ENCODE results near the gene EPAS1.
A peak's percentile ranks its signal among the peaks of the same experiment; 100 is the strongest.

Gene EPAS1

GRCh38 chr2:46360303-46360702 is 63.1 kb downstream of the EPAS1 start:
- FAIRE-seq (no peak), DNase-seq (ENCODE audit: insufficient read length, low spot score) (no peak)

DNA sequence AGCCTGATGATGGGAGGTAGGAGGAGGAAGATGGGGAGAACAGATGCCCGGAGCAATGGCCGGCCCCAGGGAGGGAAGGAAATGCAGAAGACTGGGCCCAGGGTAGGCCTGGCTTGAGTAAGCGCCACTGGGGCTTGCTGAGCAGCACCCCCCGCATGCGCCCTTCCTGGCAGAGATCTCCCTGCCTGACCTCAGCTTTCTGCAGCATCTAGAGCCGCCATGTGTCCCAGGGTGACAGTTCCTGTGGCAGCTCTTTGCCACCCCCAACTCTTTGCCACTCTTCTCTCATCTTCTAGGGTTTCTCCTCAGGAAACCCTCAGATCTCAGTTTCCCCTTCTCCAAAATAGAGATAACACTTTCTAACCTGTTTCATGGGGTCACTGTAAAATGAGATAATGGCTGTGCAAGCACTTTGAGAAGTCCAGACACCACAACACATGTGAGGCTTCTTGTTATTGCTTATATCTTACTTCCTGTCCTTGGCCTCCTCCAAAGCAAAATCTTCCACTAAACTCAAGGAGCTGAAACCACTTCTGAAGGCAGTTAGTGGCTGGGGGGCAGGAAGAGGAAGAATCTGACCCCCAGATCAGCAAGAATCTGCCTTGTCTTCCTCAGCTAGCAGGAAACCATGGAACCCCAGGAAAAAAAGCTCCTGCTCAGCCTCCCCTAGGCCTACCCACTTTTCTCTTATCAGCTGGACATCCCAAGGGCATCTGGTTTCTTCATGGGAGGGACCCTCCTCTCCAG is 64.9 kb downstream of the EPAS1 start:
- no peak for FAIRE-seq

DNA sequence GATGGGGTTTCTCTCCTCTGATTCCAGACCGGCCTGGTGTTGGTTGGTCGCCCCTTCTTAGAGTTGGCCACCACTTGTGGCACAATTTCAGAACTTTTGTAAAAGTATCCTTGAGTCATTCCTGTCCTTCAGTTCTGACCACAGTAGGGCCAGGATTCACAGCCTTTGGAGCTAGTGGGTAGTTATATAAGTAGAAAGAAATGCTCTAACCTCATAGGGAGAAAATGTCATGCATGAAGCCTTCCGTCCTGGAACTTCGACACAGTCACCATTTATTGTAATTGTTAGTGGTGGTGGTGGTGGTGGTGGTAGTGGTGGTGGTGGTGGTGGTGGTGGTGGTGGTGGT is 65.4 kb downstream of the EPAS1 start:
- no peak for DNase-seq (ENCODE audit: insufficient read length, low spot score)
- FAIRE-seq, result no peak

More for the DNA sequence above, 64.9 kb downstream of the EPAS1 start:
- DNase-seq (ENCODE audit: insufficient read length, low spot score), result no peak

DNA sequence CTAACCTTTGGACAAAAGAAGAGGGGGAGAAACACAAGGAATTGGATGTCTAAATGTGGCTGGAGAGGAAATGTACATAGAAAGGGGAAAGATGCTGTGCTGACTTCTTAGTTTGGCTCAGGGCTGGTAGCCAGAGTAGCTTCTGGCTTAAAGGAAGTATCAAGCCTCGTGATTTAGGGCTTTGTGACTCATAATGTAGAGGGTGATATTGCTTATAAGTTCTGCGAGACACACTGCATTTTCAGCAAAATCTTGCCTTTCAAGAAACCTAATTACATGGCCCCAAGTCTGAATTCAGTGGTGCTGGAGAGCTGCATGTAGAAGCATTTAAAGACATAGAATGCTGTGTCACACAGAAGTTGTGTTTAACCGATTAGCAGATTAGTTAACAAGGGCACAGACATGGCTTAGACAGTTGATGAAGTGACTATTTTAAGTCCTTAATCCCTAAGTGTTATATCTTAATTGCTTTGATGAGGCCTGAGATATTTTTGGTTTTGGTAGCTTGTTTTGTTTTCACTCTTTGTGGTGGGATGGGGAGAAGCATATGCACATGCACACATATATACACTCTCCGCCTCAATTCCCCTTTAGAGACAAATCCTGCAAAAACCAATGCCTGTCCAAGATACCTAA is 66.4 kb downstream of the EPAS1 start:
- DNase-seq (ENCODE audit: insufficient read length, low spot score), result no peak
- no peak for FAIRE-seq

- FAIRE-seq (peak; percentile 63), DNase-seq (ENCODE audit: insufficient read length, low spot score) (peak; percentile 37)
Observed at GRCh38 chr2:46364797-46365457, 67.7 kb downstream of the EPAS1 start.

DNA sequence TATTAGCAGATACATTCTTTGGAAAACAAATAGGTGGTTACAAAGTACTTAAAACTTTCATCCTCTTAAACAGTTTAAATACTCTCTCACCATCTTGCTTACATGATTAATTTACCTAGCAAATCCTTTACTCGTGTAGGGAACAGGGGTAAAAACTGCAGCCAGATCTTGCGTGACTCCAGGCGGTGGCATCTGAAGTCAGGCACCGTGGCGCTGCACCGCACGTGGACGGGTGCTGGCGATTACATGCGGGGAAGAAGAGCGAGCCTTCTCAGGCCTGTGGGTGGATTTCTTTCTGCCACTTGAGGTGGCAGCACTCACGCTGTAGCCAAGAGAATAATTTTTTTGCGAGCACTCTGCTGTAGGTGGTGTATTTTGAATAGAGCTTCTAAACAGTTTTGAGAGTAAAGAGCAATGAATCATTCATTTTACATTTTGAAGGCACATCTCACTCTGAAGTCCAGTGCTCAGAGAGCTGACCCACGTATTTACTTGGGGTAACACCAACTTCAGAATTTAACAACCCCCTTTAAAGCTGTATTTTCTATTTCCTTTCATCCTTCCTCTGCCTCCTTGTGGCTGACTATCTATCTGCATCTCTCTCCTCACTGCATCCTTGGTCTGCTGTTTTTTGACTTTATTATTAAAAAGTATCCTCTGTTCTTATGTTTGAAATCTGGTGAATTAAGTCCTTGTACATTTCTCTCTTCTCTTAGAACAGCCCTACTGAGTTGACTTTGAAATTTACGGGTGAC is 68.9 kb downstream of the EPAS1 start:
- DNase-seq (ENCODE audit: insufficient read length, low spot score) (no peak), FAIRE-seq (no peak)

DNA sequence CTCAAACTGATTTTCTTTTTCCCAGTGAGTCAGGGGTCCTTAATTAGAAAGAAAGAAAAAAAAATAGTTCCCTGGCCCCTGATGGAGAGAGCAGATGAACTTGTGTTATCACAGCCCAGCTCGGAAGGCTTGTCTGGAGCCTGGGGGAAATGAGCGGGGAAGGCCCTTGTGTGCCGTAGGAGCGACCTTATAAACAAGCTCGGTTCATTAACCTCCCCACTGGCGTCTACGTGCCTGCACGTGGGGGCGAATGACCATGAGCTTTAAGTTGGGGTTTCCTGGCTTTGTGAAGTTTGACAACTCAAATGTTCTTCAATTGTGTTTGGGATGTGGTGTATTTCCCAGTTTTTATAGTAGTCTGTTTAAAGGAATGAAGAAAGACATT is 69.5 kb downstream of the EPAS1 start:
- FAIRE-seq, result no peak

DNA sequence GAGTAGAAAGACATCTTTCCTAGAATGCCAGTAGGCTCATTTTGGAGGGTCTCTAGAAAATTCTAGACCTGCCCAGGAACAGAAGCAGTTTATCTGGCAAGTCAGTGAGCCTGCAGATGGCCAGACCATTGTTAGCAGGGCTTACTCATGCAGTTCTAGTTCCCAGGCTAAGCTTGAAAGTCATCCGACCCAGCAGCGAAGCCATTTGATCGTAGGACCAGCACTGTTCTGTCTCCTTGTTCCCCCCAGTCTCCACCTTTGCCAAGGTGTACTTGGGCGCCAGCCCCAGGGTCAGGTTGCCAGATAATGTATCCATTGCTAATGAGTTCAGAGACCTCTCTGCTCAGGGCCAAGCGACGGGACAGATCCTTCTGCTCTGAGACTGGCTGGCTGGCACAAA is 70.1 kb downstream of the EPAS1 start:
- DNase-seq (ENCODE audit: insufficient read length, low spot score) (no peak), FAIRE-seq (no peak)

More for the DNA sequence above, 69.5 kb downstream of the EPAS1 start:
- DNase-seq (ENCODE audit: insufficient read length, low spot score), result no peak

DNA sequence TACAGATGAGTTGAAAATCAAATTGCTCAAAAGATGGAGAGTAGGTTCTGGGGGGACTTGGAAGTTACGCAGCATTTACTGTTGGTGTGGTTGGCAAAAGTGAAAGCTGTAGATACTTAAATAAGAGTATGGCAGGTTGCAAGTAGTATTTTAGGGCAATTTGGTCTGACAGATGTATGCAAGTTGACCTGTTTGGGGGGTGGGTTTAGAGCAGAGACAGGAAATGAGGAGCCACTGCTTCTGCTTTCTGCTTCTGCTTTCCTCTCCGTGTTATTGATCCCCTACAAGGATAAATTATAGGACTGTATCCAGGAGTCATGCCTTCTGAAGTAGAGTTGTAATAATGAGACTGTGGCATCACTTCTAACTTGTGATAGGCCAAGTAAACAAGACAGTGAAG is 71.2 kb downstream of the EPAS1 start:
- DNase-seq (ENCODE audit: insufficient read length, low spot score), result no peak
- FAIRE-seq, result no peak

GRCh38 chr2:46369783-46370182 is 72.6 kb downstream of the EPAS1 start:
- no peak for DNase-seq (ENCODE audit: insufficient read length, low spot score)
- FAIRE-seq, result no peak

- FAIRE-seq, result no peak
- no peak for DNase-seq (ENCODE audit: insufficient read length, low spot score)
Observed at GRCh38 chr2:46371854-46372253, 74.6 kb downstream of the EPAS1 start.

DNA sequence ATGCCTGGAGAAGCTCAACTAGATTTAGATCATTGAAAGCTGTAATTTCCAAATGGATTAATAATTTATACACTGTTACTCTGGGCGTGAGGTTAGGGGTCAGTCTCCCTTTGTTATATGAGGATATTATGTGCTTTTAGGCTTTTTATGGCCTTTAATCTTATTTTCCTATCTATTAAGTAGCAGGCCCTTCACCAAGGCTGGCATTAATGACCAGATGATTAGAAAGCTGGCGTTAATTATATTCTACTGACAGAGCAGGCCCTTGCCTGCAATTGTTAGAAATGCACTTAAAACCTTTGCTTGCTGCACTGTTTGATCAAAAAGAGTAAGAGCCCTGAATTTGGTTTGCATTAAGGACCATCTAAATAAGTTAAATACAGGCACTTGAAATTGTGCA is 75.3 kb downstream of the EPAS1 start:
- no peak for DNase-seq (ENCODE audit: insufficient read length, low spot score)
- no peak for FAIRE-seq

GRCh38 chr2:46373238-46373637 is 76.0 kb downstream of the EPAS1 start:
- no peak for FAIRE-seq
- DNase-seq (ENCODE audit: insufficient read length, low spot score), result no peak

DNA sequence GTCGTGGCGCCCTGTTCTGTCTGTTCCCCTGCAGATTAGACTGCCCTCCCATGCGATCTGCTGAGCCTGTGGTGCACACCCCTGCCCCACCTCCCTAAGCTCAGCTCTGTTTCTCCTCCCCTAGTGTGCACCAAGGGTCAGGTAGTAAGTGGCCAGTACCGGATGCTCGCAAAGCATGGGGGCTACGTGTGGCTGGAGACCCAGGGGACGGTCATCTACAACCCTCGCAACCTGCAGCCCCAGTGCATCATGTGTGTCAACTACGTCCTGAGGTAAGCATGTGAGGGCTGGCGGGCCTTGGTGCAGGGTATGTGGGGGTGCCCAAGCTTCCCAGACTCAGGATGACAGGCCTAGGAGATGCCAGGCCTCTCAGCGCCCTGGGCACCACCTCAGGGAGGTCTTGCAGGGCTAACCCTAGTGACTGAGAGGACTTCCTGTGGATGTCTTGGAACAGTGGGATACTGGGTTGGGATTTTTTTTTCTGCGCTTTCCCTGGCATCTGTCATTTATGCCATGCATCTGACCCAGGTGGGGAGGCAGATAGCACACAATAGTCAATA is 78.4 kb downstream of the EPAS1 start:
- FAIRE-seq, result no peak
- DNase-seq (ENCODE audit: insufficient read length, low spot score), result no peak

DNA sequence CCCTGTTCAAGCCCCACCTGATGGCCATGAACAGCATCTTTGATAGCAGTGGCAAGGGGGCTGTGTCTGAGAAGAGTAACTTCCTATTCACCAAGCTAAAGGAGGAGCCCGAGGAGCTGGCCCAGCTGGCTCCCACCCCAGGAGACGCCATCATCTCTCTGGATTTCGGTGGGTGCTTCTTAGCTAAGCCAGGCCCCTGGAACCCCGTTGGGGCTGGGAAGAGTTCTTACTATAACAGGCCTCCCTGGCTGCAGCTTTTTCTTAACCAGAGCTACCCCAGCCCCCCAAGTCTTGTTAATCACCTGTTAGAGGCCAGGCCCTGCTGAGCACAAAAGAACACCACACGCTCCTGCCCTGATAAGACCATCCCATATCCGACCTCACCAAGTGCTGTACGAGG is 79.4 kb downstream of the EPAS1 start:
- no peak for DNase-seq (ENCODE audit: insufficient read length, low spot score)
- no peak for FAIRE-seq

DNA sequence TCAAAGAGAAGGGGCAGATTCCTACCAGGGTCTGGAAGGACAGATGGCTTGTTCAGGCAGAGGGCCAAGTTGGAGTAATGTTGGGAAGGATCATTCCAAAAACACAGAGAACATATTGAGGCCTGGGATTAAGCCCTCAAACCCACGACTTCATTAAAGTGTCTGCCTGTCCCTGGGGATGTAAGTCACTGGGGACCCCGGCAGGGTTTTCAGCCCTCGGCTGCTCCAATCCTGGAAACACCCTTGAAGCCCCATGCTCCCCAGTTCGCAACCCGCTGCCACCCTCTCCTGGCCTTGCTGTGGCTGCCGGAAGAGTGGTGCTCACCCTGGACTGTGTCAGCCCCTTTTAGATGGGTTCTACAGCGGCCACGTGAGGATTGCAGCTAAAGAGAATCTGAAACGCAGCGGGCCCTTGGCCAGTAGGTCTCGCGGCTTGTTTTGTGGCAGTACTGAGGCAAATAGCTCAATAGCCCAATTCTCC is 79.9 kb downstream of the EPAS1 start:
- no peak for FAIRE-seq
- DNase-seq (ENCODE audit: insufficient read length, low spot score), result no peak

- DNase-seq (ENCODE audit: insufficient read length, low spot score), result no peak
- FAIRE-seq, result no peak
Observed at GRCh38 chr2:46377666-46378560, 80.7 kb downstream of the EPAS1 start.

GRCh38 chr2:46378616-46379015 is 81.4 kb downstream of the EPAS1 start:
- DNase-seq (ENCODE audit: insufficient read length, low spot score) (no peak), FAIRE-seq (no peak)

DNA sequence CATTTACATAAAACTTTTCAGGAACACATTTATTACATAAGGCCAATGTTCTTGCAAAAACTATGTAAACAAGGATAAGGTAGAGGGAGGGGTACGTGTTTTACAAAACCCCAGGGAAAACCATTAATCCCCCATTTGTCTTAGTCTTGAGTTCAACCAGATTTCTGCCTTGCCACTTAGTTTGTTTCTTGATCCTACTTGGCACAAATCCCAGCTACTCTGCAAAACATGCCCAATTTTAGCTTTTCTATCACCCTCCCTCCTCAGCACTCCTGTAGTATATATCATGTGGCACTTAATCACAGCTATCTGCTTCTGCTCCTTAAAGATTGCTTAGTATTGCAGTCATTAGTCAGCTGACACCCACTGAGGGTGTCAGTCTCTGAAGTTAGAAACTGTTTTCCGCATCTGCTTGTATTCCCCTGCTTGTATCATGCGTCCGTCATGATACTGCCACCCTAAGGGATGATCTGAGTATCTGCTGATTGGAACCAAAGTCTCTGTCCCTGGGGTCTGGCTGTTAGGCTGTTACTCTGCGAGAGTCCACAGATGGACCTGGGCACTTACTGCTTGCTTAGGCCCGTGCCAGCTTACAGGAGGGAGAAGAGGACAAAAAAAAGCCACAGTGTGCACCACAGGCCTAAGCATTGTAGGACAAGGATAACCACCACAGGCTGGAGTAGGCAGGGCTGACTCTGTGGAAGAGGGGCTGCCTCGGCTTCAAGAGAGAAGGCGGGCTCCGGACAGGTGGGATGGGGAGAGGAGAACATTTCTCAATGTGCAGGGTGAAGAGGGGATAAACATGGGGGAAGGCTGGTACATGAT is 82.2 kb downstream of the EPAS1 start:
- DNase-seq (ENCODE audit: insufficient read length, low spot score) (no peak), FAIRE-seq (no peak)
